Mesothelial cell of epicardium (in vitro differentiated cells): Measurements from ENCODE around the gene SBF2. TPM values are rescaled to one million over a fixed set of nuclear protein-coding genes. Genes with fewer than 3 reads are reported as not detected.
A peak's percentile ranks its signal among the peaks of the same experiment; 100 is the strongest.

Experiments
- DNase-seq, 2 experiments: peaks; one replicate each; pipeline ENCODE4 v3.0.0; 2021; ENCODE audit warnings: low spot score in 2 of 2; ENCODE audit not compliant: unreplicated experiment in 2 of 2
- H3K27ac Mint-ChIP-seq: 2 replicates; pipeline ENCODE4 v1.8.0; 2021; ENCODE audit warnings: mixed read lengths
- H3K27me3 Mint-ChIP-seq: 2 replicates; pipeline ENCODE4 v1.8.0; 2021; ENCODE audit warnings: low read depth, mixed read lengths
- H3K36me3 Mint-ChIP-seq: 2 replicates; pipeline ENCODE4 v1.8.0; 2021; ENCODE audit warnings: mixed read lengths
- H3K4me1 Mint-ChIP-seq: 2 replicates; pipeline ENCODE4 v1.8.0; 2021; ENCODE audit warnings: mixed read lengths
- H3K4me3 Mint-ChIP-seq: 2 replicates; pipeline ENCODE4 v1.8.0; 2021; ENCODE audit warnings: mild to moderate bottlenecking, moderate library complexity, mixed read lengths
- H3K9me3 Mint-ChIP-seq: 2 replicates; pipeline ENCODE4 v1.8.0; 2021; ENCODE audit warnings: mixed read lengths
- total RNA-seq: library from RNA; stranded (reverse); gene quantifications from 3 replicates; pipeline ENCODE4 v1.2.1, GENCODE V29; 2021
- TF ChIP-seq, protein P1 (sequence below): fragments of 200-600 bp; sonication (generic); IDR thresholded peaks from one replicate; pipeline ENCODE4 v1.5.0; 2021; ENCODE audit warnings: antibody characterized with exemption; ENCODE audit not compliant: unreplicated experiment

Gene SBF2
- total RNA-seq, 1 donor from 2014 or later = 58.4 TPM

DNA sequence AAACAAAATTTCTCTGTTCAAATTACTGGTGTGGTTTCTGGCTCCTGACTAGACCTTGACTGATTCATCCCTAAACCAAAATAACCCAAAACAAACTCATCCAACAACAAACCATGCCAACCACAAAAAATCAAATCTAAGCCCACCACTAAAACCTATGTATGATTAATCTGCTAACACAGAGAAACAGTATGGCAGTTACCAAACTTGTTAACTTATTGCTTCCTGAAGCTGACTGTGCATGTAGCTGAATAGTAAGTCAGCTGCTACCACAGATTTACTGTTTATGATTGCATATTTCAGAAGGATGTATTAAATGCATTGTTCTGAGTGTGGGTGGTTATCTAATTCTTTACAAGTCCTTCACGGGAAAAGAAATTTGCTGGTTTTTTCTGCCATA lies 399.0 kb downstream of the SBF2 start:
- H3K9me3 Mint-ChIP-seq = peaks cover 7% of the 10 kb centered on the region
- H3K36me3 Mint-ChIP-seq = peaks cover 24% of the 10 kb centered on the region
- TF ChIP-seq, protein P1, sequence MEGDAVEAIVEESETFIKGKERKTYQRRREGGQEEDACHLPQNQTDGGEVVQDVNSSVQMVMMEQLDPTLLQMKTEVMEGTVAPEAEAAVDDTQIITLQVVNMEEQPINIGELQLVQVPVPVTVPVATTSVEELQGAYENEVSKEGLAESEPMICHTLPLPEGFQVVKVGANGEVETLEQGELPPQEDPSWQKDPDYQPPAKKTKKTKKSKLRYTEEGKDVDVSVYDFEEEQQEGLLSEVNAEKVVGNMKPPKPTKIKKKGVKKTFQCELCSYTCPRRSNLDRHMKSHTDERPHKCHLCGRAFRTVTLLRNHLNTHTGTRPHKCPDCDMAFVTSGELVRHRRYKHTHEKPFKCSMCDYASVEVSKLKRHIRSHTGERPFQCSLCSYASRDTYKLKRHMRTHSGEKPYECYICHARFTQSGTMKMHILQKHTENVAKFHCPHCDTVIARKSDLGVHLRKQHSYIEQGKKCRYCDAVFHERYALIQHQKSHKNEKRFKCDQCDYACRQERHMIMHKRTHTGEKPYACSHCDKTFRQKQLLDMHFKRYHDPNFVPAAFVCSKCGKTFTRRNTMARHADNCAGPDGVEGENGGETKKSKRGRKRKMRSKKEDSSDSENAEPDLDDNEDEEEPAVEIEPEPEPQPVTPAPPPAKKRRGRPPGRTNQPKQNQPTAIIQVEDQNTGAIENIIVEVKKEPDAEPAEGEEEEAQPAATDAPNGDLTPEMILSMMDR = no peak
- H3K4me1 Mint-ChIP-seq = no peaks in the 10 kb centered on the region
- no peak overlapping the region for H3K27ac Mint-ChIP-seq
- H3K4me3 Mint-ChIP-seq = no peak overlapping the region
- H3K27me3 Mint-ChIP-seq = no peaks in the 10 kb centered on the region
- no peak for DNase-seq

GRCh38 chr11:9893474-9893873 lies 400.5 kb downstream of the SBF2 start:
- Mint-ChIP-seq H3K4me1 (no peaks in the 10 kb centered on the region), H3K27ac (no peak overlapping the region), H3K9me3 (peaks cover 7% of the 10 kb centered on the region), H3K27me3 (no peaks in the 10 kb centered on the region), H3K36me3 (peaks cover 24% of the 10 kb centered on the region), H3K4me3 (no peak overlapping the region)
- TF ChIP-seq, protein P1 = no peak
- no peak for DNase-seq

GRCh38 chr11:9888938-9889337 lies 405.1 kb downstream of the SBF2 start:
- TF ChIP-seq, protein P1 = no peak
- Mint-ChIP-seq H3K4me1 (peaks cover 7% of the 10 kb centered on the region), H3K36me3 (peaks cover 8% of the 10 kb centered on the region), H3K27me3 (no peaks in the 10 kb centered on the region), H3K27ac (no peak overlapping the region), H3K9me3 (no peaks in the 10 kb centered on the region), H3K4me3 (no peak overlapping the region)
- DNase-seq = no peak

GRCh38 chr11:9887472-9887871 lies 406.5 kb downstream of the SBF2 start:
- TF ChIP-seq, protein P1 = no peak
- H3K27ac Mint-ChIP-seq = peak overlapping the region; percentile 22
- peaks cover 2% of the 10 kb centered on the region for H3K36me3 Mint-ChIP-seq
- peaks cover 7% of the 10 kb centered on the region for H3K4me1 Mint-ChIP-seq
- H3K4me3 Mint-ChIP-seq = no peak overlapping the region
- no peaks in the 10 kb centered on the region for H3K27me3 Mint-ChIP-seq
- DNase-seq = no peak
- H3K9me3 Mint-ChIP-seq = no peaks in the 10 kb centered on the region

- H3K27me3 Mint-ChIP-seq = no peaks in the 10 kb centered on the region
- no peaks in the 10 kb centered on the region for H3K9me3 Mint-ChIP-seq
- no peak overlapping the region for H3K27ac Mint-ChIP-seq
- H3K4me1 Mint-ChIP-seq = peaks cover 12% of the 10 kb centered on the region
- TF ChIP-seq, protein P1 = no peak
- no peak overlapping the region for H3K4me3 Mint-ChIP-seq
- peaks cover 2% of the 10 kb centered on the region for H3K36me3 Mint-ChIP-seq
- DNase-seq = no peak
These were observed 407.4 kb downstream of the SBF2 start for GRCh38 chr11:9886595-9886994.

DNA sequence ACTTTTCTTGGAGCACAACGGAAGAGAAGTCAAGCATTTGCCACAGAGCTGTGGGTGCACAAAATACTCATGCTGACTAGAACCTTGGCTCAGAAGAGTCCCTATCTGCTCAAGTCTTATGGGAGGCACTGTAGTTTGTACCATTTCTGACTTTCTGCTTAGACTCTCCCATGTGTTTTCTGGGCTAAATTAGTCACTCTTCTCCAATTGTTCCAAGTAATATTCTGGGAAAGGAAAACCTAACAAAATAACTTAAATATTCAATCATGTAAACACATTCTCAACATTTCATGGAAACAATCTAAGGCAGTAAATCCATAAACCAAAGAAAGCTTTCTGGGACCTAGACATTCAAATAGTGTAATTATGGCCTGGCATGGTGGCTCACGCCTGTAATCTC lies 409.4 kb downstream of the SBF2 start:
- H3K36me3 Mint-ChIP-seq = peaks cover 2% of the 10 kb centered on the region

More for the DNA sequence above, 409.4 kb downstream of the SBF2 start:
- Mint-ChIP-seq H3K27me3 (no peaks in the 10 kb centered on the region), H3K9me3 (no peaks in the 10 kb centered on the region), H3K27ac (no peak overlapping the region), H3K4me1 (peaks cover 23% of the 10 kb centered on the region), H3K4me3 (no peak overlapping the region)
- TF ChIP-seq, protein P1 = no peak
- DNase-seq = no peak
